Lower leg skin (tissue), 4 donors: Measurements from ENCODE around the gene ORC1. TPM values are rescaled to one million over a fixed set of nuclear protein-coding genes. Genes with fewer than 3 reads are reported as not detected.

Source experiments
- DNase-seq, 2 donors: peaks; one replicate each; pipeline ENCODE4 v3.0.0-alpha.2; 2019; ENCODE audit warnings: low spot score in 2 of 2
- H3K4me3 ChIP-seq: fragments of 200-600 bp; sonication (generic); 2 replicates; pipeline ENCODE4 v1.5.1; 2017; ENCODE audit warnings: mild to moderate bottlenecking, low read depth; ENCODE audit not compliant: poor library complexity, severe bottlenecking
- CTCF ChIP-seq, 3 donors: fragments of 450-650 bp; IDR thresholded peaks; one replicate each; pipeline ENCODE4 v1.5.1; 2016; ENCODE audit warnings: antibody characterized with exemption in 3 of 3, mild to moderate bottlenecking in 3 of 3, moderate library complexity in 2 of 3
- POLR2A ChIP-seq, 2 donors: fragments of 450-650 bp; IDR thresholded peaks; one replicate each; pipeline ENCODE4 v1.6.1; 2016 to 2017; ENCODE audit warnings: antibody characterized with exemption in 2 of 2, mild to moderate bottlenecking in 1 of 2, moderate library complexity in 1 of 2
- WGBS, 2 donors: methylation state at CpG; one replicate each; pipeline ENCODE4 v1.1.5; 2018; 5-methylcytosine and 5-hydroxymethylcytosine counted together
- intact Hi-C: fragments of 100-400 bp; cut with DNase I; formaldehyde crosslinking; loops from one replicate; pipeline ENCODE4 v1.15.0; 2023; ENCODE audit warnings: low total_unique reads
- total RNA-seq, 4 donors: library from RNA; depleted of rRNA; stranded (reverse); fragments of >200 nt; gene quantifications; one replicate each; pipeline ENCODE4 v1.1.0, GENCODE V29; 2016

The ORC1 gene
- total RNA-seq, 4 donors from 2014 or later, result 0.29 to 1.3 (median 0.72) TPM

- H3K4me3 ChIP-seq, result no peak overlapping the region
- DNase-seq, result no peak
- intact Hi-C loops, result no loop called here
- 74 to 76% methylated on average over 9 of the region's 9 CpGs for WGBS, 2 donors
- no peak for TF ChIP-seq CTCF (IDR thresholded peaks at IDR 0.05)
- TF ChIP-seq POLR2A (IDR thresholded peaks at IDR 0.05), result no peak
Measured at GRCh38 chr1:52423771-52424170, 19.5 kb upstream of the ORC1 start.

DNA sequence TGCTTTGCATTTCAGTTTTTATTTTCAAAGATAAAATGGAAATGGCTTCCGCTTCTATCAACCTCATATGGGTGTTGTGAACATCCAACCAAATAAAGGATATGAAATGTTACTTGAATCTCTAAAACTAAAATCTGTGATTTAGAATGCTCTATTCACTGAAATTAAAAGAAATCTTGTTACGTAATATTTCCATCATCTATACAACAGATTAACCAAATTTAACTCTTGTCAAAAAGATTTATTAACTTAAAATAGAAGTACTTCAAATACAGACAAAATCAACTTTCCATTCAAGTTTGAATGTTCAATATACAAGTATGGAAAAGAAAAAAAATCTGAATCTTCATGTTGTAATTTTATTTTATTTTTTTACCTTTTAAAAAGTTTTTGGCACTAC lies 18.8 kb upstream of the ORC1 start:
- TF ChIP-seq CTCF (IDR thresholded peaks at IDR 0.05) (no peak), POLR2A (IDR thresholded peaks at IDR 0.05) (no peak)
- DNase-seq, result no peak
- intact Hi-C loops, result no loop called here
- WGBS, 2 donors, result 98 to 100% methylated on average over 2 of the region's 2 CpGs
- no peak overlapping the region for H3K4me3 ChIP-seq

- H3K4me3 ChIP-seq, result no peak overlapping the region
- intact Hi-C loops, result no loop called here
- 92 to 97% methylated on average over 1 of the region's 1 CpG for WGBS, 2 donors
- no peak for TF ChIP-seq CTCF (IDR thresholded peaks at IDR 0.05)
- no peak for TF ChIP-seq POLR2A (IDR thresholded peaks at IDR 0.05)
- DNase-seq, result no peak
Measured at GRCh38 chr1:52420713-52421112, 16.5 kb upstream of the ORC1 start.

- WGBS, 2 donors, result 73 to 82% methylated on average over 2 of the region's 2 CpGs
- DNase-seq, result no peak
- H3K4me3 ChIP-seq, result no peak overlapping the region
- intact Hi-C loops, result no loop called here
- TF ChIP-seq POLR2A (IDR thresholded peaks at IDR 0.05) (no peak), CTCF (IDR thresholded peaks at IDR 0.05) (no peak)
Measured at GRCh38 chr1:52416811-52417210, 12.6 kb upstream of the ORC1 start.

- intact Hi-C loops, result no loop called here
- no peak overlapping the region for H3K4me3 ChIP-seq
- no peak for TF ChIP-seq CTCF (IDR thresholded peaks at IDR 0.05)
- TF ChIP-seq POLR2A (IDR thresholded peaks at IDR 0.05), result no peak
- DNase-seq, result no peak
Measured at GRCh38 chr1:52414942-52415341, 10.7 kb upstream of the ORC1 start.

- 91 to 93% methylated on average over 10 of the region's 10 CpGs for WGBS, 2 donors
- intact Hi-C loops, result no loop called here
- H3K4me3 ChIP-seq, result no peak overlapping the region
- no peak for TF ChIP-seq CTCF (IDR thresholded peaks at IDR 0.05)
- TF ChIP-seq POLR2A (IDR thresholded peaks at IDR 0.05), result no peak
- no peak for DNase-seq
Measured at GRCh38 chr1:52413410-52413989, 9.3 kb upstream of the ORC1 start.
